HG03565 (cell line): ENCODE data around the gene ANKMY1.

Experiments
- ATAC-seq: cut with Tn5 transposase; IDR thresholded peaks from one replicate; pipeline ENCODE4 v1.9.1; 2021; ENCODE audit warnings: mild to moderate bottlenecking, moderate library complexity; ENCODE audit not compliant: unreplicated experiment

The ANKMY1 gene

DNA sequence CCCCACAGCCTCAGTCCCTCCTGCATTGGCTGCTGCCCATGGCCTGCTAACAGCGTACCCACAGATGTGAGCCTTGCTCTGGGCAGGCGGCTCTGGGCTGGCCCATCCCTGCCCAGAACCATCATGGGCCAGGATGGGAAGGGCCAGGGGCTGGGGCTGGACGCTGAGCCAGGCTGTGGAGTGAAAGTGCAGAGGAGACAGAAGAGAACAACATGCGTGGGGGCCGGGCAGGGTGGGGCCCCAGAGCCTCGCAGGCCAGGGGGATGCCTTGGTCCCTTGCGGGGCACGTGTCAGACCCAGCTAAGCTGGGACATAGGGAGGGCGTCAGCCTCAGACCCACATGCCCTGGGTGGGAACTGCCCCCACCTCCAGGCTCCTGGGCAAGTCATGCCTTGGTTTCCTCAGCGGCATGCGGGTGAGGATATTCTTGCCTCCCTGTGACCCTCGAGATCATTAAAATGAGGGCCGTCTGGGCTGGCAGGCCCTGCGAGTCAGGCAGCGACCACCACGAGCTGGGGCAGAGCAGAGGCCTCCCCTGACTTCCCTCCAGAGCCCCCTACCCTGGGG lies 95.0 kb downstream of the ANKMY1 start:
- ATAC-seq = no peak

DNA sequence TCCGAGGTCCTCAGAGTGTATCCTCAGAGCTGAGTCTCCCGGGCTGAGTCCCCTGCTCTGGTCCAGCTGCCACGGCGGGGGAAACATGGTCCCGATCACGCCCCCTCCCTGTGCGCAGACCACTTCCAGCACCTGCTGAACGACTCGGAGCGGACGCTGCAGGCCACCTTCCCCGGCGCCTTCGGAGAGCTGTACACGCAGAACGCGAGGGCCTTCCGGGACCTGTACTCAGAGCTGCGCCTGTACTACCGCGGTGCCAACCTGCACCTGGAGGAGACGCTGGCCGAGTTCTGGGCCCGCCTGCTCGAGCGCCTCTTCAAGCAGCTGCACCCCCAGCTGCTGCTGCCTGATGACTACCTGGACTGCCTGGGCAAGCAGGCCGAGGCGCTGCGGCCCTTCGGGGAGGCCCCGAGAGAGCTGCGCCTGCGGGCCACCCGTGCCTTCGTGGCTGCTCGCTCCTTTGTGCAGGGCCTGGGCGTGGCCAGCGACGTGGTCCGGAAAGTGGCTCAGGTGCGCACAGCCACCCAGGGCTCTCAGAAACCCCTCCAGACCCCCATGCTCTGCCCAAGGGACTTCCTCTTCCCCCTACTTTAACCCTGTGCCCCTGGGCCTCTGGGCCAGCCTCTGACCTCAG lies 95.6 kb downstream of the ANKMY1 start:
- ATAC-seq = no peak

DNA sequence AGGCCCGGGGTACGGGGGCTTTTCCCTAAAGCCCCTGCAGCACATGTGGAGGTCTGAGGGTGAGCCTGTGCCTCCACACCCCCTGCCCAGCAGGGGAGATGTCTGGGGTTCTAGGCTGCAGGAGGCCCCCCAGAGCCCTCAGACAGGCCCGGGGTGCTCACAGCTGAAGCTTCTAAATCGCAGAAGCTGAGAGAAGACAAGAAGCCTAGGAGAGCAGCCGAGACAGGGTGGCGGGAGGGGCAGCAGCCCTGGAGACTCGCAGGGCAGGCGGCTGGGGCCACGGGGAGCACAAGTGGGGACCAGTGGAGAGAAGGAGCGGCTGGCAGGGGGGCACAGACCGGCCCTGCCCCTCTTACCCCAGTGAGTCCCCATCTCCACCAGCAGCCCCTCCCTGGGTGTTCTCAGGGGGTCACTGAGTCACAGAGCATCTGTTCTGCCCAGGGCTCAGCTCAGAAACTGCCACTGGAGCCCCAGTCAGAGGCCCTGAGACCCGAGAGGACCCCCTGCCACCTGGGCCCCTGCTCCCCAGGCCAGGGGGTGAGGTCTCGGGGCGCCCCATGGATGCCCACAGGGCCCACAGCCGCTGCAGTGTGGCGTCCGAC lies 96.2 kb downstream of the ANKMY1 start:
- ATAC-seq = no peak

DNA sequence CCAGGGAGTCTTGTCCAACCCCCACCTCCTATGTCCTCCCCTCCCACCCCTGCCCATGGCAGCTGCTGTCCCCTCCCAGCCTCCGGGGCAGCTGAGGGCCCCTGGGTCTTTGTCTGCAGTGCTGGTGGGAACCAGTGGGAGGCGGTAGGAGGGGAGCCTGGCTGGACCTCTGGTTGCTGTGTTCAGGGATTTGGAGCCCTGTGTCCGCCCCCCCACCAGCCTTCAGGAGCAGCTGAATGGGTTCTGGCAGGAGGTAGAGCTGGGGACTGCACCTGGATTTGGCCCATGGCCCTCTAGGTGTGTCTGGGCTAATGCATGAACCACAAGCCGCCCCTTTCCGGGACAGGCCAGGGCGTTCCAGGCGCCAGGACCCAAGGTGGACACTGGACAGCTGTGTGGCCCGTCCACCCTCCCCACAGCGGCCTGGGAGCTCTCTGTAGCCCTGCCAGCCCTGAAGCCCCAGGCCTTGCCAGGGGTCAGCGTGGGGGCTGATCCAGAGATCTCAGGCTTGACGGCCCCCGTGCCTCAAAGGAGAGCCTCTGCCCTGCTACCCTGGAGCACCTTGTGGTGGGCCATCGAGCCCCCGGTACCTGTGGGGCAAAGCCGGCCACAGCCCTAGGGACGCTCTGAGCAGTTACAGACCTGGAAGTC lies 96.9 kb downstream of the ANKMY1 start:
- ATAC-seq = no peak

DNA sequence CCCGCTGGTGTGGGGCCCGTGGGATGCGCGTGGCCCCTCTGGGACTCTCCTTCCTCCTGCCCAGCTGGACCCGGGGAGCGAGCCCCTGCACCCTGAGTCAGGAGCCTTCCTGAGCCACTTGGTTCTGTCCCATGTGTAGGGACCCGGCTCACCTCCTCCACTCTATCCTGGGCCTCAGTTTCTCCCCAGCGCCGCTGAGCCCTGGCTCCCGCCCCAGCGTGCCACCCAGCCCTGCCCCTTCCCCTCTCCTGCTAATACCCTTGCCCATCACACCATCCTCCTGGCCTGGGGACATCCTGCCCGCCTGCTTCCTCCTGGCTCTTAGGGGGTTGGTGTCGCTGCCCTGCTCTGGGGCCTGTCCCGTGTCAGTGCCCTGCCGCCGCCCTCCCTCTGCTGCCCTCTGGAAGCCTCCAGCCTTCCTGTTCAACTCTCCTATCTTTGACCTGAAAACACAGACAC lies 97.5 kb downstream of the ANKMY1 start:
- no peak for ATAC-seq

DNA sequence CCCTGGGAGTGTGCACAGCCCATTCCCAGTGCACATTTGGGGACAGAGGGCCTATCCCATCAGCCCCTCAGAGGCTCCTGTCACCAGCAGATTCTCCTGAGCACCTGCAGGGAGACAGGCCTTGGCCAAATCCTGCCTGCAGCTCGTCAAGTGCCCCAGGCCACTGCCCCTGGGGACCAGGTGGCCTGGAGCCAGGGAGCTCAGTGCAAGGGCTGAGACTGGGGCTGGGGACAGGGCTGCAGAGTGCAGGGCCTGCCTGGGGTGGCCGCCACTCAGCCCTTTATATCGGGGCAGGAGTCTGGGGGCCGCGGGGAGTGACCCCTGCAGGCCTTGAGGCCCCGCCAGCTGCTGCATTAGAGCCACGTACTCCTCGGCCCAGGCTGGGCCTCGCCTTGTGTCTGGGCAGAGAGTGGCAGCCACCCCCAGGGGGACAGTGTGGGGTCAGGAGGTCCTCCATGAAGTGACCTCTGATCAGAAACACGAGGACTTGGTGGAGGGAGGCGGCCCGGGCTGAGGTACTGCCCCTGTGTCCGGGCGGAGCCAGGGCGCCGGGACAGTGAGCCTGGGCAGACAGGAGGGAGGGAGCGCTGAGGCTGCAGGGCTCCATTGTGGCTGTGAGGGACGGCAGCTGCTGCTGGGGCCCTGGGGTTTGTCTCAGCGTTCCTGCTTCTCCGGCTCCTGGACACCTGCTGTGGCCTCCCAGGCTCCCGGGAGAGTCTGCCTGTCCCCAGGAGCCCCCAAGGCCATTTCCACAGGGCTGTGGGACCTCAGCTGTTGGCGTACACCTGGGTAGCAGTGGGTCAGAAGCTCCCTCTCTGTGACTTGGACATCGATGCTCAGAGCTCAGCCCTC lies 98.2 kb downstream of the ANKMY1 start:
- no peak for ATAC-seq

GRCh38 chr2:240458900-240459391 lies 98.8 kb downstream of the ANKMY1 start:
- no peak for ATAC-seq

- ATAC-seq = no peak
Observed at GRCh38 chr2:240458044-240458899, 99.5 kb downstream of the ANKMY1 start.

DNA sequence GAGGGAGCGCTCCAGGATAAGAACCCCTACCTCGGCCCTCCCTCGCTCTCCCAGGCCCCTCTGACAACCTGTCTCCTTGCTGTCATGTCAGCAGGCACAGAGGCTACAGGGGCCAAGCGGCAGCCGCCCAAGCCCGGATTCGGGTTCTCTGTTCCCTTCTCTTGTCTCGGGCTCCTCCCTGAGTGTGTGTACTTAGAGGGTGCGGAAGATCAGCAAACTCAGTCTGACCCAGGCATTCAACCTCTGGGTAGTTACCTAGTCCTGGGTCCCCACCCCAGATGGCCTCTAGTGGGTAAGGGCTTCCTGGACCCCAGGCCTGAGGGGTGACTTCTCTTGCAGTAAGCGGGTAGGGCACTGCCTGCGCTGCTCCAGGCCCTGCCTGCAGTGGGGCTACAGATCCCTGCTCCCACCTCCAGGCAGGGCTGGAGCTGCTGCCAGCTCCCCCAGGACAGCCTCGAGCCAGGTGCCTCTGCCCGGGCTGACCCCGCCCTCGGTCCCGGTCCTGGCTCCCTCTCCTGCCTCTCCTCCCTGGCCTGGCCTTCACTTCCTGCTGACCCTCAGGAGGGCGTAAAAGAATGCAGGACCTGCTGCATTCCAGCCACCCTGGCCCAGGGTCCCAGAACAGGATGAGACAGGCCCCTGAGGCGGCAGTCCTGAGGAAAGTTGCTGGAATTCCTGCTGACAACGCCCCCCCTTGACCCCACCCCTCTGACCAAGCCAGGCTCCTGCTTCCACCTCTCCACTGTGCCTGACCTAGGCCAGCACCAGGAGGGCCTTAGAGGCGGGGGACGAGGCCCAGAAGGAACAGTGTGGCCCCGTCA lies 100.4 kb downstream of the ANKMY1 start:
- ATAC-seq = no peak

DNA sequence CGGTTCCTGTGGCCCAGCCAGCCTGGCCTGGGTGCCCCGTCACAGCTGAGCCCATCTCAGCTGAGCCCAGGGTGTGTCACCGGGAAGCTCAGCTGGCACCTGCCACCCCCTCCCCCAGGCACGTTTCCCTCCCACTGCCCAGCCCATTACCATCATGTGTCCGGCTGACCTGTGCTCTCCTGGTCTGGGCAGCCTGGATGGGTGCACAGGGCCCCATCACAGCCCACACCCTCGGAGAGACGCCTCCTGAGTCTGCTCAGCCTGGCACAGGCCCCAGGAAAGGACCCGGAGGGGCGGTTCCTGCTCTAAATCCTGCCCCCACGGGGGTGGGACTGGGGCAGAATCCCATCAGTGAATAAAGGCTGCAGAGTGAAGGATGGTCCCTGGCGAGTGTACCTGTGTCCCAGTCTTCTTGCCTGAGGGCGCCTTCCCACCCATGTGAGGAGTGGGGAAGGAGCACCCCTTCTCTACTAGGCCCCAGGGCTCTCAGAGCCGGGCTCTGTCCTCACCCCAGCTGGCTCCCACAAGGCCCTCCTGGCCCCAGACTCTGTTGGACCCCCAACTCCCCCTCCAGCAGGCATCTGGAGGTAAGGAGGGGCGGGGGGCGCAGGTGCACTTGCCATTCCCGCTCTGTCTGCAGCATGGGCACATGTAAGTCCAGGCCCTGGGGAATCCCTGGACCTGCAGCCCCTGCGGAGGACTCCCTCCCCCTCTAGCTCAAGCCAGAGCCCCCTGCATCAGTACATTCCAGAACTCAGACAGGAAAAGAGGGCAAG lies 101.2 kb downstream of the ANKMY1 start:
- ATAC-seq = no peak

DNA sequence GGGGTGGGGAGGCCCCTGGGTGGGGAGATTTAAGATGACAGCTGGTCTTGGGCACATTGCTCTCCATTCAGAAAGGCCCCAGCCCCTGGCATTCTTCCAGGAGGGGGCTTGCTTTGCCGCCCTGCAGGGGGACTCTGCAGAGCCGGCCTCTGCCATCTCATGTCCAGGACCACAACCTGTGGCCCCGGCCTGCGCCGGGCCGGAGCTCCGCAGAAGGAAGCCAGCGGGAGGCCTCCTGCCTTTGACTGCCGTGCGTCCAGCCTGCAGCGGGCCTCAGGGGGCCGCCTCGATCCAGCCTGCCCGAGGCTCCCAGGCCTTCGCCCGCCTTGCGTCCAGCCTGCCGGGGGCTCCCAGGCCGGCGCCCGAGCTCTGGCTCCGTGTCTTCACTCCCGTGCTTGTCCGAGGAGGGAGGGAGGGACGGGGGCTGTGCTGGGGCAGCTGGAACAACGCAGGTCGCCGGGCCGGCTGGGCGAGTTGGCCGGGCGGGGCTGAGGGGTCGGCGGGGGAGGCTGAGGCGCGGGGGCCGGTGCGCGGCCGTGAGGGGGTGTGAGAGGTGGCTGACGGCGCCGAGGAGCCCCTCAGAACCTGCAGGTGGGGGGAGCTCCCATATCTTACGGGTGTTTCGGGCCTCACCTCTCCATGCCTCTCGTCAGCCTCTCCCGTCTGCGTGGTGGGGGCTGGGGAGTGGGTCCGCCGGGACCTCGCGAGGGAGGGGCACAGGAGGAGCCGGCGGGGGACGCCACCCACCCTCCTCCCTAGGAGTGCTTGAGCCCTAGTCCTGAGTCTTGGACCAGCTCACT lies 101.9 kb downstream of the ANKMY1 start:
- ATAC-seq = no peak

DNA sequence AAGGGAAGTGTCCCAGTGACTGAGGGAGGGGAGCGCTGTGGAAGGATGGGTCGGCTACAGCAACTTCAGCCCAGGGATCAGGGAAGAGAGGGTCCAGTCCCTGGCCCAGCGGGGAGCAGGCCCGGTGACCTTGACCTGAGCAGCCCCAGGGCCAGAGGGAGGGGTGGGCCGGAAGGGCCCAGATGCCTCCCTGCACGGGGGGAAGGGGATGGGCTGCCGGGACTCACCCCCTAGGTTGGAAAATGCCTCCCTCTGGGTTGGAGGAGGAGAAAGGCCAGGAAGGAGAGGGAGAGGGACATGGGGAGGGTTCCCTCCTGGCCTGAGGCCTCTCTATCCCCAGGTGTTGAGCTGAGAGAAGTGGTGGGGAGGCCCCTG lies 102.5 kb downstream of the ANKMY1 start:
- no peak for ATAC-seq

GRCh38 chr2:240454106-240454901 lies 103.5 kb downstream of the ANKMY1 start:
- no peak for ATAC-seq

DNA sequence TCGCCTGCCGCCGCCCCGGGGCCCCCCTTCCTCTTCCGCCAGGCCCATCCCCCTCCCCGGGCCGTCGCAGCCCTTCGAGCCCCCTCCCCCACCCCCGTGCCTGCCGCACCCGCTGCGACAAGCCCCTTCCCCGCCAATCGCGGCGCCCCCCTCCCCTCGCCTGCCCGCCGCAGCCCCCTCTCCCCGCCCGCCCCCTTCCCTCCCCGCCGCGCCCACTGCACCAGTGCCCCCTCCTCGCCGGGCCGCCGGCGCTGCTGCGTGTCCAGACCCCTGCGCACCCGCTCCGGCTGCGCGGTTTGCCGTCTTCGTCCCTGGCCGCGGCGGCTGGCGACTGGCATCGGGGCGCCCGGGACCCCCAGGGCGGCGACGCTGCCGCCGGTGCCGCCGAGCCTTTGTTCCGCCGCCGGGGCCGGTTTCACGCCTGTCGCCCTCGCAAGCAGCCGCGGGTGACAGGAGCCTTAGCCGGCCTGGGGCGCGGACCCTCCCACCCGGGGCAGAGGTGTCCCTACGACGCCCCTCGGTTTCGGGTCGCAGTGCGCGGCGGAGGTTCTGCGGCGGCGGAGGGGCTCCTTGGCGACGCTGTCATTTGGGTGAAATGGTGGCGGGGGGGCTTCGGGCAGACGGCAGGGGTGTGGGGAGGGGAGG lies 104.2 kb downstream of the ANKMY1 start:
- no peak for ATAC-seq

GRCh38 chr2:240452462-240453256 lies 105.1 kb downstream of the ANKMY1 start:
- no peak for ATAC-seq
